ENCODE data around the gene SP1.
"Not testable (repeated sequence)": the region's sequence is repeated elsewhere in the genome, so short reads cannot be mapped to it uniquely, and the experiment has no call there.

The SP1 gene

DNA sequence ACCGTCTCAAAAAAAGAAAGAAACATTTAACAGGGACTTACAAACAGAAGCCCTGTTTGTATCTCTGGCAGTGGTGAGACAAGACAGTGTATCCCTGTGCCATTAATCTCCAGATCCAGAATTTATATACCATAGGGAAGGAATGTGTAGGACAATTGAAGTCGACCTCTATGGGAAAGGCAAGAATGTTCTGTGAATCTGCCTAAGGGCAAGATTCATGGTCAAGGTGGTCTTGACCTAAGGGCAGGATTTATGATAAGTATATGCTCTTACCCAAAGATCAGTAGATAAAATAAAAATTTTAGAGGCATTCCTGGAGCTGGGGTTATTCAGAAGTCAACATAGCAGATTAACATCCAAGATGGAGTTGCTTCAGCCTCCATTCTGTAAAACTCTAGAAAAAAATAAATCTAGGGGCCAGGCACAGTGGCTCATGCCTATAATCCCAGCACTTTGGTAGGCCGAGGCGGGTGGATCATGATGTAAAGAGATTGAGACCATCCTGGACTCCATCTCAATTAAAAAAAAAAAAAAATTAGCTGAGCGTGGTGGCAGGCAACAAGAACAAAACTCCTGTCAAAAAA is 21.0 kb upstream of the SP1 start:
- DNase-seq (ENCODE audit: low read depth in 3 of 3), result no peak

DNA sequence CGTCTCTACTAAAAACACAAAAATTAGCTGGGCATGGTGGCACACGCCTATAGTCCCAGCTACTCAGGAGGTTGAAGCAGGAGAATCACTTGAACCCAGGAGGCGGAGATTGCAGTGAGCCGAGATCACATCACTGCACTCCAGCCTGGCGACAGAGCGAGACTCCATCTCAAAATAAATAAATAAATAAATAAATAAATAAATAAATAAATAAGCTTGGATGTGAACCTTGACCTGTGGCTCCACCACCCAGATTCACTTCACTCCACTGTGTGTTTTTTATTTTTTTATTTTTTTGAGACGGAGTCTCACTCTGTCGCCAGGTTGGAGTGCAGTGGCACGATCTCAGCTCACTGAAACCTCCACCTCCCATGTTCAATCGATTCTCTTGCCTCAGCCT is 18.3 kb upstream of the SP1 start:
- DNase-seq (ENCODE audit: low read depth in 3 of 3), result not testable (repeated sequence)

DNA sequence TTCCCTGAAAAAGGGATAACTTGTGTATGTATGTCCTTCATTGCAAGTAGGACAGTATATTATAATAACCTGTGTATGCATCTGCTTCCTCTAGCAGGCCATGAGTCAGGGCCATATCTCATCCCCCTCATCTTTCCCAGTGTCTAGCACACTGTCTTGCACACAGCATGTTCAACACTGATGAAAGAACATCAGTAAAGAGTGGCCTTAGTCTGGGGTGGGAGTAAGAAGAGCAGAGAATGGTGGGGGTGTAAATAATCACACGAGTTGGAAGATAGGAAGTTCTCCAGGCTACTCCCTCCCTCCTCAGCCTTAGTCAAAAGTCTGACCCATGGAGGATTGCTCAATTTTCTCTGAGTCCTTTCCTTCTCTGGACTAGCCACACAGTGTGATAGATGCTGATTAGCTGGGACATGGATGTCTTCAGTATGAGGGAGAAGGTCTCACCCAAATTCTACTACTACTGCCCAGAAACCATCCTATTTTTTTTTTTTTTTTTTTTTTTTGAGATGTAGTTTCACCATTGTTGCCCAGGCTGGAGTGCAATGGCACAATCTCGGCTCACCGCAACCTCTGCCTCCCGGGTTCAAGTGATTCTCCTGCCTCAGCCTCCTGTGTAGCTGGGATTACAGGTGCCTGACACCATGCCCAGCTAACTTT is 14.6 kb upstream of the SP1 start:
- no peak for DNase-seq (ENCODE audit: low read depth in 3 of 3)

DNA sequence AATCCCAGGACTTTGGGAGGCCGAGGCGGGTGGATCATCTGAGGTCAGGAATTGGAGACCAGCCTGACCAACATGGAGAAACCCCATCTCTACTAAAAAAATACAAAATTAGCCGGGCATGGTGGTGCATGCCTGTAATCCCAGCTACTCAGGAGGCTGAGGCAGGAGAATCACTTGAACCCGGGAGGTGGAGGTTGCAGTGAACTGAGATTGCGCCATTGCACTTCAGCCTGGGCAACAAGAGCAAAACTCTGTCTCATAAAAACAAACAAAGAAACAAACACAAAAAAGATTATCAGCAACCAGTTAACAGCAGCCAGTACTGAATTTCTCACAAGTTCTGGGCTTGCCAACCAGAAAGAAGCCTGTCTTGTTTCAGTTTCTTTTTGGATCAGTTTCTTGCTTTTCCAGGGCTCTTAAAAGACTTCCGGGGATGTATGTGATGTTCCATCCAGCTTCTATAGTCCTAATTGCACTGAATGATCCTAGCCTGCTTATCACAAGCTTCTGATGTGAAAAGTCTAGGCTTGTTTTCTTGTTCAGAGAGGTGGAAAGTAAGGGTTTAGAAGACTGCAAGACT is 6.3 kb upstream of the SP1 start:
- DNase-seq (ENCODE audit: low read depth in 3 of 3), result not testable (repeated sequence)

- DNase-seq (ENCODE audit: low read depth in 3 of 3), result not testable (repeated sequence)
Observed at GRCh38 chr12:53374277-53374676, 5.7 kb upstream of the SP1 start.

DNA sequence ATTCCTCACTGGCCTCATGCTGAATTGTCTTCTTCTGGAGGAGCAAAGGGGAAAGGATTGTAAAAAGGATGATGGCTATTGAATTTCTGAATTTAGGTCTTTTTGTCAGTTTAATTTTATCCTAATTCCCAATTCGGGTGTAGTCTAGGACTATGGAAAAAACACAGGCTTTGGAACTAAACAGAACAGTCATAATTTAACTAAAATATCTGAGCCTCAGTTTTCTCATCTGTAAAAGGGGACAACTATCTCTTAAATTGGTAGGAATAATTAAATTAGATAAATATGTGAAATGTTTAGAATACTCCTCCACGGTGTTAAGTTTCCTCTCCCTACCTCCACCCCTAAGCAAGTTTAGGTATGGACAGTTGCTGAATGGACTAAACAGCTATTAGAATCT is 3.2 kb upstream of the SP1 start:
- DNase-seq (ENCODE audit: low read depth in 3 of 3), result no peak

- no peak for DNase-seq (ENCODE audit: low read depth in 3 of 3)
Observed at GRCh38 chr12:53378222-53378621, 1.8 kb upstream of the SP1 start.

DNA sequence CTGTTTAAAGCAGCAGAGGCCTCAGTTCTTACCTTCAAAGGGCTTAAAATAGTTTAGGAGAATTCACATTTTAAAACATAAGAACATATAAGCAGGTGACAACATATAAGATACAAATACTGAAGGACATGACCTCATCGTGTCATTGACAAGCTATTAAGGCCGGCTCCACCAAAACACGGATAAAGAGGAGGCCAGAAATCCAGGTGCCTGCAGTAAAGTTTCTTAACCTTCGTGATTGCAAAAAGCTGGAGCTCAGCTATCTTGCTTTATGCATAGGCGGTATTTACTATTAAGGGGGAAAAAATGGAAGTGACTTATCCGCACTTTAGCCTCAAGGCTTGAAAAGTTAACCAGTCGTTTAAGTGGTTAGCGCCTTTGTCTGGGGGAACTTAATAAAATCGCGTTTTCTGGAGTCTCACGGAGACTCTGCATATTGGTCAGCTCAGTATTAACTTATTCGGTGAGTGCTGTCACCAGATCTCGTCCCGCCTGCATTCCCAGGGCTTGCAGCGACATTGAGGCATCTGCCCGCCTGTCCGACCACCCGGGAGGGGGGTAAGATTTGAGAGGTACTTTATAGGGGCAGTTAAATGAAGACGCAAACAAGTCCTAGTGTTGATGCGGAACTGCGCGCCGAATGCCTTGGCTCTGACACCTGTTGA is 1.1 kb upstream of the SP1 start:
- peak in 1 of 3 experiments; percentile 14 for DNase-seq (ENCODE audit: low read depth in 3 of 3)

- DNase-seq (ENCODE audit: low read depth in 3 of 3), result peak; percentile 92 to 99 (median 95)
Observed at GRCh38 chr12:53379389-53380103, 430 bp upstream of the SP1 start.

DNA sequence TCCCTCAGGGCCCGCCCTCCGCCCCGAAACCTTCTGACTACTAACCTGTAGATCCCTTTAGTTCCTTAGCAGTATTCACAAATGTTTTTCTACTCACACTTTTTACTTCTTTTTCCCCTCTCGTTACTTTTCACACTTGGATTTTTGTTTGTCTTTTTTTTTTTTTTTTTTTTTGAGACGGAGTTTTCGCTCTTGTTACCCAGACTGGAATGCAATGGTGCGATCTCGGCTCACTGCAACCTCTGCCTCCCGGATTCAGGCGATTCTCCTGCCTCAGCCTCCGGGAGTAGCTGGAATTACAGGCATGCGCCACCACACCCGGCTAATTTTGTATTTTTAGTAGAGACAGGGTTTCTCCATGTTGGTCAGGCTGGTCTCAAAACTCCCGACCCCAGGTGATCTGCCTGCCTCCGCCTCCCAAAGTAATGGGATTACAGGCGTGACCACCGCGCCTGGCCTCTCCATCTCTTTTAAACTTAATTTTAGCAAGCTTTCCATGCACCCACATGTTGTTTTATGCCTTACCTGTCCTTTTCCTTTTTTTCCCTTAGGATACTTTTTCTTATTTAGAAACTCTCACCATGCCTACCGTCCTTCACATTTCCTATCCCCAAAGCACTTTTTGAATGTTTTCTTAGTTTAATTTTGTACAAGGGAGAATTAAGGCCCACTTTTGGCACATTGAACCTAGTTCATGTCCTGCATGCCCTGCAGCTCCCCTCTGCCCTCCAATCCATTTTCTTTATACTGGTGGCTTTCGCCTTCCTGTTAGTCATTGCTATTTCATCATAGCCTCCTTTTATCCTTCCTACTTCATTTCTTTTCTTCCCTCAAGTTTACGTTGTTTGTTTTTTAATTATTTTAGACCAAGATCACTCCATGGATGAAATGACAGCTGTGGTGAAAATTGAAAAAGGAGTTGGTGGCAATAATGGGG is 1.1 kb downstream of the SP1 start:
- DNase-seq (ENCODE audit: low read depth in 3 of 3), result no peak

GRCh38 chr12:53381731-53382630 is 2.0 kb downstream of the SP1 start:
- DNase-seq (ENCODE audit: low read depth in 3 of 3), result peak in 1 of 3 experiments; percentile 22

GRCh38 chr12:53383258-53383657 is 3.3 kb downstream of the SP1 start:
- DNase-seq (ENCODE audit: low read depth in 3 of 3), result no peak

DNA sequence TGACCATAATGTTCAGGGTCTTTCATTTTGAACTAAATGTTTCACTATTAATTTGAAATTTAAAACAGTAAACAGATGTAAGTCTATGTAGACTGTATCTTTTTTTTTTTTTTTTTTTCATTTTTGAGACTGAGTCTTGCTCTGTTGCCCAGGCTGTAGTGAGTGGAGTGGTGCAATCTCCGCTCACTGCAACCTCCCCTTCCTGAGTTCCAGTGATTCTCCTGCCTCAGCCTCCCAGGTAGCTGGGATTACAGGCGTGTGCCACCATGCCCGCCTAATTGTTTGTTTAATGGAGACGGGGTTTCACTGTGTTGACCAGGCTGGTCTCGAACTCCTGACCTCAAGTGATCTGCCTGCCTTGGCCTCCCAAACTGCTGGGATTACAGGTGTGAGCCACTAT is 6.4 kb downstream of the SP1 start:
- not testable (repeated sequence) for DNase-seq (ENCODE audit: low read depth in 3 of 3)

GRCh38 chr12:53388932-53389331 is 9.0 kb downstream of the SP1 start:
- DNase-seq (ENCODE audit: low read depth in 3 of 3), result no peak

- DNase-seq (ENCODE audit: low read depth in 3 of 3), result no peak
Observed at GRCh38 chr12:53389702-53390101, 9.7 kb downstream of the SP1 start.

- no peak for DNase-seq (ENCODE audit: low read depth in 3 of 3)
Observed at GRCh38 chr12:53391724-53392123, 11.7 kb downstream of the SP1 start.

DNA sequence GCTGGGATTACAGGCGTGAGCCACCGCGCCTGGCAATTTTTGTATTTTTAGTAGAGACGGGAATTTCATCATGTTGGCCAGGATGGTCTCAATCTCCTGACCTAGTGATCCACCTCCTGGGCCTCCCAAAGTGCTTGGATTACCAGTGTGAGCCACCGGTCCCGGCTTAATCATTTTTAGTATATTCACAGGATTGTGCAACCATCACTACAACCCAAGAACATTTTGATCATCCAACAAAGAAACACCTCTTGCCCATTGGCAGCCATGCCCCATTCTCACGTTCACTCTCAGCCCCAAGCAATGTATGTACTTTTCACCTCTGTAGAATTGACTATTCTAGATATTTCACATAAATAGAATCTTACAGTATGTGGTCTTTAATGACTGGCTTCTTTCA is 19.9 kb downstream of the SP1 start:
- DNase-seq (ENCODE audit: low read depth in 3 of 3), result no peak

GRCh38 chr12:53402351-53402750 is 22.4 kb downstream of the SP1 start:
- DNase-seq (ENCODE audit: low read depth in 3 of 3), result not testable (repeated sequence)

DNA sequence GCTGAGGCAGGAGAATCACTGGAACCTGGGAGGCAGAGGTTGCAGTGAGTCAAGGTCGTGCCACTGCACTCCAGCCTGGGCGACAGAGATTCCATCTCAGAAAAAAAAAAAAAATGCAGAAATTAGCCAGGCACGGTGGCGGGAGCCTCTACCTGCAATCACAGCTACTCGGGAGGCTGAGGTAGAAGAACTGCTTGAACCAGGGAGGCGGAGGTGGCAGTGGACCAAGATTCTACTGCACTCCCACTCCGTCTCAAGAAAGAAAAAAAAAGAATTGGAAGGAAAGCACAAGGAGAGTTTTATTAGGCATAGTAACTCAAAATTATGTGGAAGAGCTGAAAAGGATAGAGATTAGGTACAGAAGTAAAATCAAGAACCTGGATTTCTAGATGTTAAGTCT is 22.9 kb downstream of the SP1 start:
- no peak for DNase-seq (ENCODE audit: low read depth in 3 of 3)

GRCh38 chr12:53410951-53411350 is 31.0 kb downstream of the SP1 start:
- DNase-seq (ENCODE audit: low read depth in 3 of 3), result no peak

Measured in stimulated activated CD4-positive, alpha-beta T cell treated with anti-CD3 and anti-CD28 coated beads, TNF-alpha, amount 100 ng/mL, for 24 hours (primary cell).